Measurements from ENCODE around the gene NABP1. TPM values are rescaled to one million over a fixed set of nuclear protein-coding genes. Genes with fewer than 3 reads are reported as not detected.

NABP1 gene
- total RNA-seq, 1 donor from 2014 or later = 86.0 TPM

- Mint-ChIP-seq H3K27ac (peak overlapping the region; percentile 46), H3K4me3 (no peak overlapping the region), H3K4me1 (peaks cover 48% of the 10 kb centered on the region)
Measured at GRCh38 chr2:191686066-191686465, 8.1 kb downstream of the NABP1 start.

GRCh38 chr2:191686729-191687128, 8.8 kb downstream of the NABP1 start:
- intact Hi-C loops (cut with micrococcal nuclease) = loop anchor here (1.0 kb wide), 1 partner anchor 8 kb away; the partner anchor contains the start of gene NABP1
- TF ChIP-seq CTCF (IDR thresholded peaks at IDR 0.05) = no peak
- CTCF ChIA-PET = interaction anchor here (1.1 to 1.2 kb wide), 3 partner anchors 118 to 130 kb away, joined by 3 to 6 read pairs (median 3); no protein-coding TSS in a partner anchor
- peak; percentile 49 for ATAC-seq (ENCODE audit: low read depth)
- Mint-ChIP-seq H3K27ac (peak overlapping the region; percentile 46), H3K4me3 (no peak overlapping the region), H3K9me3 (no peaks in the 10 kb centered on the region), H3K27me3 (no peaks in the 10 kb centered on the region), H3K36me3 (ENCODE audit: low read depth) (peaks cover 64% of the 10 kb centered on the region), H3K4me1 (peaks cover 47% of the 10 kb centered on the region)
- DNase-seq = no peak
- POLR2A ChIA-PET = interaction anchor here (0.9 to 1.7 kb wide), 5 partner anchors 9 to 118 kb away, joined by 3 to 23 read pairs (median 4); partner anchors contain the start of gene NABP1

More at GRCh38 chr2:191686066-191686465, 8.1 kb downstream of the NABP1 start:
- no peaks in the 10 kb centered on the region for H3K27me3 Mint-ChIP-seq
- ChIA-PET CTCF (interaction anchor here (1.1 to 1.2 kb wide), 3 partner anchors 117 to 129 kb away, joined by 3 to 6 read pairs (median 3); no protein-coding TSS in a partner anchor), POLR2A (interaction anchor here (0.9 to 1.7 kb wide), 6 partner anchors 8 to 119 kb away, joined by 3 to 23 read pairs (median 4); partner anchors contain the start of gene NABP1)
- no peaks in the 10 kb centered on the region for H3K9me3 Mint-ChIP-seq
- TF ChIP-seq CTCF (IDR thresholded peaks at IDR 0.05) = no peak
- no peak for ATAC-seq (ENCODE audit: low read depth)
- H3K36me3 Mint-ChIP-seq (ENCODE audit: low read depth) = peaks cover 67% of the 10 kb centered on the region
- no peak for DNase-seq
- intact Hi-C loops (cut with micrococcal nuclease) = loop anchor here (1.0 kb wide), 1 partner anchor 8 kb away; the partner anchor contains the start of gene NABP1

GRCh38 chr2:191687867-191688266, 9.9 kb downstream of the NABP1 start:
- H3K9me3 Mint-ChIP-seq = no peaks in the 10 kb centered on the region
- no peak overlapping the region for H3K4me3 Mint-ChIP-seq
- ChIA-PET POLR2A (interaction anchor here (1.1 to 2.6 kb wide), 4 partner anchors 9 to 118 kb away, joined by 3 to 25 read pairs (median 4); partner anchors contain the start of gene NABP1), CTCF (interaction anchor here (1.4 to 2.6 kb wide), 4 partner anchors 21 to 121 kb away, joined by 3 to 23 read pairs (median 8); no protein-coding TSS in a partner anchor)
- H3K27me3 Mint-ChIP-seq = no peaks in the 10 kb centered on the region
- no peak for DNase-seq
- intact Hi-C loops (cut with micrococcal nuclease) = no loop called here
- H3K4me1 Mint-ChIP-seq = peaks cover 38% of the 10 kb centered on the region
- no peak for TF ChIP-seq CTCF (IDR thresholded peaks at IDR 0.05)
- H3K27ac Mint-ChIP-seq = peak overlapping the region; percentile 24
- peaks cover 53% of the 10 kb centered on the region for H3K36me3 Mint-ChIP-seq (ENCODE audit: low read depth)
- no peak for ATAC-seq (ENCODE audit: low read depth)

GRCh38 chr2:191688934-191689695, 11.2 kb downstream of the NABP1 start:
- Mint-ChIP-seq H3K9me3 (no peaks in the 10 kb centered on the region), H3K4me3 (no peak overlapping the region), H3K4me1 (peaks cover 40% of the 10 kb centered on the region), H3K27me3 (no peaks in the 10 kb centered on the region), H3K27ac (peak overlapping the region; percentile 21), H3K36me3 (ENCODE audit: low read depth) (peaks cover 49% of the 10 kb centered on the region)
- no peak for DNase-seq
- ATAC-seq (ENCODE audit: low read depth) = no peak
- TF ChIP-seq CTCF (IDR thresholded peaks at IDR 0.05) = no peak
- ChIA-PET CTCF (interaction anchor here (1.4 to 2.6 kb wide), 4 partner anchors 22 to 122 kb away, joined by 3 to 23 read pairs (median 8); no protein-coding TSS in a partner anchor), POLR2A (interaction anchor here (1.1 to 2.6 kb wide), 5 partner anchors 8 to 119 kb away, joined by 3 to 25 read pairs (median 4); partner anchors contain the start of gene NABP1)
- intact Hi-C loops (cut with micrococcal nuclease) = no loop called here

Data from activated B cell treated with CpG ODN at 0.5 μM for 24 hours (primary cell).